Left lung (tissue), 10 donors: ENCODE data around the gene KRT40. TPM values are rescaled to one million over a fixed set of nuclear protein-coding genes. Genes with fewer than 3 reads are reported as not detected.
"Not testable (repeated sequence)": the region's sequence is repeated elsewhere in the genome, so short reads cannot be mapped to it uniquely, and the experiment has no call there.

ENCODE experiments used
- ATAC-seq: fragments of 200-7000 bp; cut with Tn5 transposase; one replicate; pipeline ENCODE4 v1.9.1; 2020; ENCODE audit warnings: moderate library complexity
- DNase-seq, 4 donors: peaks; one replicate each; pipeline ENCODE4 v3.0.0-alpha.2; 2013 to 2020
- H3K27ac ChIP-seq, 2 donors: fragments of 200-600 bp; sonication (generic) in 1 of 2; one replicate each; pipeline versions ENCODE4 v1.5.0 to v1.8.0; 2020 to 2021
- H3K27me3 ChIP-seq, 2 donors: fragments of 200-600 bp; sonication (generic) in 1 of 2; one replicate each; pipeline versions ENCODE4 v1.5.0 to v1.8.0; 2020 to 2021
- H3K36me3 ChIP-seq, 2 donors: fragments of 200-600 bp; sonication (generic) in 1 of 2; one replicate each; pipeline versions ENCODE4 v1.5.0 to v1.8.0; 2020 to 2021
- H3K4me1 ChIP-seq, 2 donors: fragments of 200-600 bp; one replicate each; pipeline ENCODE4 v1.8.0; 2021
- H3K4me3 ChIP-seq, 2 donors: fragments of 200-600 bp; sonication (generic) in 1 of 2; one replicate each; pipeline versions ENCODE4 v1.5.0 to v1.8.0; 2020 to 2021; ENCODE audit warnings: mild to moderate bottlenecking in 1 of 2
- H3K9me3 ChIP-seq, 2 donors: fragments of 200-600 bp; sonication (generic) in 1 of 2; one replicate each; pipeline versions ENCODE4 v1.5.0 to v1.8.0; 2020 to 2021
- CTCF ChIP-seq, 2 donors: fragments of 200-600 bp; sonication (generic) in 1 of 2; IDR thresholded peaks; one replicate each; pipeline versions ENCODE4 v1.5.0 to v1.8.0; 2021; ENCODE audit warnings: antibody characterized with exemption in 2 of 2
- intact Hi-C, 2 donors: fragments of 100-400 bp; cut with DNase I; formaldehyde crosslinking; loops; one replicate each; pipeline versions ENCODE4 v1.11.2 to v1.14.2; 2022
- polyA plus RNA-seq, 6 donors: library from polyadenylated mRNA; unstranded; fragments of 120-200 nt; gene quantifications; one replicate each; pipeline ENCODE4 v1.2.1, GENCODE V29; 2013; ENCODE audit not compliant: insufficient read length in 6 of 6
- total RNA-seq, 2 donors: library from RNA; stranded (reverse); fragmentation: NEBNext Ultra II Directional; extraction: Animal tissue kit (Norgen Biotek cat#: 25700); gene quantifications; one replicate each; pipeline ENCODE4 v1.2.1, GENCODE V29; 2021
- donor health status: DM: no; HTN: yes; CAD: no.
- donor health status: DM: no; HTN: no; CAD: no.

The KRT40 gene
- total and polyA plus RNA-seq, 8 donors, result not detected

GRCh38 chr17:41008811-41009210 is 24.7 kb upstream of the KRT40 start, which contains the start of gene KRTAP3-1:
KRTAP3-1 (minus strand) TSS chr17:41009128; CDS start chr17:41009074, 54 bp downstream.
- H3K4me3 ChIP-seq, result no peak within 1 kb of the TSS
- H3K27me3 ChIP-seq, result no peaks in the 10 kb centered on the region
- DNase-seq (peak in 1 of 4 donors; percentile 53), ATAC-seq (peak; percentile 19)
- H3K36me3 ChIP-seq, result no peaks in the 10 kb centered on the region
- H3K4me1 ChIP-seq, result no peaks in the 10 kb centered on the region
- no peaks in the 10 kb centered on the region for H3K9me3 ChIP-seq
- intact Hi-C loops, result no loop called here
- no peak within 1 kb of the TSS for H3K27ac ChIP-seq
- TF ChIP-seq CTCF (IDR thresholded peaks at IDR 0.05), result no peak

- H3K9me3 ChIP-seq, result no peaks in the 10 kb centered on the region
- TF ChIP-seq CTCF (IDR thresholded peaks at IDR 0.05), result no peak
- H3K4me3 ChIP-seq, result no peak overlapping the region
- no peaks in the 10 kb centered on the region for H3K4me1 ChIP-seq
- DNase-seq (no peak), ATAC-seq (no peak)
- peaks cover 0 to 6% of the 10 kb centered on the region in 2 donors for H3K27me3 ChIP-seq
- intact Hi-C loops, result no loop called here
- no peak overlapping the region for H3K27ac ChIP-seq
- H3K36me3 ChIP-seq, result no peaks in the 10 kb centered on the region
Measured at GRCh38 chr17:41004397-41004796, 20.3 kb upstream of the KRT40 start.

GRCh38 chr17:41003926-41004325 is 19.8 kb upstream of the KRT40 start:
- ATAC-seq (no peak), DNase-seq (no peak)
- peaks cover 0 to 7% of the 10 kb centered on the region in 2 donors for H3K27me3 ChIP-seq
- no peak overlapping the region for H3K27ac ChIP-seq
- H3K36me3 ChIP-seq, result no peaks in the 10 kb centered on the region
- TF ChIP-seq CTCF (IDR thresholded peaks at IDR 0.05), result no peak
- H3K4me3 ChIP-seq, result no peak overlapping the region
- intact Hi-C loops, result no loop called here
- H3K4me1 ChIP-seq, result no peaks in the 10 kb centered on the region
- no peaks in the 10 kb centered on the region for H3K9me3 ChIP-seq

GRCh38 chr17:41002814-41003213 is 18.7 kb upstream of the KRT40 start:
- H3K4me3 ChIP-seq, result no peak overlapping the region
- no peaks in the 10 kb centered on the region for H3K36me3 ChIP-seq
- H3K27ac ChIP-seq, result no peak overlapping the region
- TF ChIP-seq CTCF (IDR thresholded peaks at IDR 0.05), result no peak
- H3K27me3 ChIP-seq, result peaks cover 0 to 14% of the 10 kb centered on the region in 2 donors
- DNase-seq (no peak), ATAC-seq (peak; percentile 68)
- no peaks in the 10 kb centered on the region for H3K9me3 ChIP-seq
- no peaks in the 10 kb centered on the region for H3K4me1 ChIP-seq
- intact Hi-C loops, result no loop called here

GRCh38 chr17:41001795-41002194 is 17.7 kb upstream of the KRT40 start:
- Histone ChIP-seq H3K27me3 (peaks cover 0 to 24% of the 10 kb centered on the region in 2 donors), H3K36me3 (no peaks in the 10 kb centered on the region), H3K4me1 (no peaks in the 10 kb centered on the region), H3K9me3 (no peaks in the 10 kb centered on the region), H3K4me3 (no peak overlapping the region), H3K27ac (no peak overlapping the region)
- DNase-seq (no peak), ATAC-seq (no peak)
- intact Hi-C loops, result no loop called here
- TF ChIP-seq CTCF (IDR thresholded peaks at IDR 0.05), result no peak

- H3K27me3 ChIP-seq, result peaks cover 0 to 41% of the 10 kb centered on the region in 2 donors
- H3K4me1 ChIP-seq, H3K27ac ChIP-seq, ATAC-seq, DNase-seq, intact Hi-C loops, H3K36me3 ChIP-seq, H3K4me3 ChIP-seq, H3K9me3 ChIP-seq: not testable (repeated sequence)
Measured at GRCh38 chr17:40999563-40999962, 15.4 kb upstream of the KRT40 start, which contains the start of gene KRTAP3-2. KRTAP3-2 (minus strand) TSS chr17:40999906; CDS start chr17:40999853, 53 bp downstream.
